ENCODE results near the gene THSD4.
"Not testable (repeated sequence)": the region's sequence is repeated elsewhere in the genome, so short reads cannot be mapped to it uniquely, and the experiment has no call there.

Gene THSD4

GRCh38 chr15:71153823-71154524, 38.7 kb downstream of the THSD4 start:
- TF ChIP-seq CTCF (IDR thresholded peaks at IDR 0.05; ENCODE audit: low read depth, low read length) = peak; percentile 28; the same call in 1 of the 2 replicates
- no peaks in the 10 kb centered on the region for H3K36me3 ChIP-seq
- H3K4me3 ChIP-seq (ENCODE audit: low read depth, low read length) = no peak overlapping the region
- peak; percentile 78 for DNase-seq
- peaks cover 3% of the 10 kb centered on the region for H3K9me3 ChIP-seq (ENCODE audit: severe bottlenecking)
- no peaks in the 10 kb centered on the region for H3K27me3 ChIP-seq (ENCODE audit: insufficient read depth, low read depth, severe bottlenecking)
- H3K27ac ChIP-seq = no peak overlapping the region

- DNase-seq = no peak
- H3K9me3 ChIP-seq (ENCODE audit: severe bottlenecking) = peaks cover 3% of the 10 kb centered on the region
- no peak overlapping the region for H3K27ac ChIP-seq
- no peak for TF ChIP-seq CTCF (IDR thresholded peaks at IDR 0.05; ENCODE audit: low read depth, low read length)
- H3K36me3 ChIP-seq = no peaks in the 10 kb centered on the region
- no peaks in the 10 kb centered on the region for H3K27me3 ChIP-seq (ENCODE audit: insufficient read depth, low read depth, severe bottlenecking)
- H3K4me3 ChIP-seq (ENCODE audit: low read depth, low read length) = no peak overlapping the region
These were observed 39.4 kb downstream of the THSD4 start for GRCh38 chr15:71154607-71155200.

GRCh38 chr15:71155534-71155933, 40.3 kb downstream of the THSD4 start:
- Histone ChIP-seq H3K27ac (no peak overlapping the region), H3K4me3 (ENCODE audit: low read depth, low read length) (no peak overlapping the region), H3K27me3 (ENCODE audit: insufficient read depth, low read depth, severe bottlenecking) (no peaks in the 10 kb centered on the region), H3K9me3 (ENCODE audit: severe bottlenecking) (peaks cover 3% of the 10 kb centered on the region), H3K36me3 (no peaks in the 10 kb centered on the region)
- TF ChIP-seq CTCF (IDR thresholded peaks at IDR 0.05; ENCODE audit: low read depth, low read length) = no peak
- no peak for DNase-seq

- no peak overlapping the region for H3K4me3 ChIP-seq (ENCODE audit: low read depth, low read length)
- no peak overlapping the region for H3K27ac ChIP-seq
- no peak for DNase-seq
- no peak for TF ChIP-seq CTCF (IDR thresholded peaks at IDR 0.05; ENCODE audit: low read depth, low read length)
- no peaks in the 10 kb centered on the region for H3K36me3 ChIP-seq
- no peaks in the 10 kb centered on the region for H3K27me3 ChIP-seq (ENCODE audit: insufficient read depth, low read depth, severe bottlenecking)
- H3K9me3 ChIP-seq (ENCODE audit: severe bottlenecking) = peaks cover 3% of the 10 kb centered on the region
These were observed 45.7 kb downstream of the THSD4 start for GRCh38 chr15:71160976-71161375.

- Histone ChIP-seq H3K36me3 (no peaks in the 10 kb centered on the region), H3K4me3 (ENCODE audit: low read depth, low read length) (no peak overlapping the region), H3K9me3 (ENCODE audit: severe bottlenecking) (peaks cover 3% of the 10 kb centered on the region), H3K27me3 (ENCODE audit: insufficient read depth, low read depth, severe bottlenecking) (no peaks in the 10 kb centered on the region), H3K27ac (no peak overlapping the region)
- no peak for TF ChIP-seq CTCF (IDR thresholded peaks at IDR 0.05; ENCODE audit: low read depth, low read length)
- no peak for DNase-seq
These were observed 47.0 kb downstream of the THSD4 start for GRCh38 chr15:71162309-71162708.

- H3K4me3 ChIP-seq (ENCODE audit: low read depth, low read length); H3K9me3 ChIP-seq (ENCODE audit: severe bottlenecking); H3K36me3 ChIP-seq: not testable (repeated sequence)
These were observed 49.3 kb downstream of the THSD4 start for GRCh38 chr15:71164606-71165005.

More at GRCh38 chr15:71164606-71165005, 49.3 kb downstream of the THSD4 start:
- not testable (repeated sequence) for H3K27me3 ChIP-seq (ENCODE audit: insufficient read depth, low read depth, severe bottlenecking); H3K27ac ChIP-seq; DNase-seq
